Panc1 (cell line): ENCODE measurements around the gene IL18. TPM values are rescaled to one million over a fixed set of nuclear protein-coding genes. Genes with fewer than 3 reads are reported as not detected.

Experiments used
- ATAC-seq: fragments of 200-7000 bp; cut with Tn5 transposase; 2 replicates; pipeline ENCODE4 v1.9.1; 2020; ENCODE audit warnings: mild to moderate bottlenecking, moderate library complexity
- BruUV-seq: library from RNA; stranded (reverse); fragments of 400-500 nt; replicated peaks from 2 replicates; lab custom pipeline; 2021; lab: Mats Ljungman, UMichigan
- CTCF ChIA-PET: fragments of 300-600 bp; sonication (Branson Sonifier 250); formaldehyde crosslinking; loops from one replicate; lab custom pipeline; 2022; ENCODE audit warnings: antibody characterized with exemption; lab: Charles Lee
- POLR2A ChIA-PET: fragments of 300-600 bp; sonication (Branson Sonifier 250); formaldehyde crosslinking; loops from one replicate; lab custom pipeline; 2022; ENCODE audit warnings: antibody characterized with exemption; lab: Charles Lee
- DNase-seq: peaks from one replicate; pipeline ENCODE4 v3.0.0-alpha.2; 2010; ENCODE audit warnings: low read depth, low spot score
- H3K27ac ChIP-seq: 2 replicates; pipeline ENCODE4 v1.5.1; 2011; ENCODE audit warnings: mild to moderate bottlenecking, low read length, inconsistent platforms
- H3K27me3 ChIP-seq: fragments of 200-500 bp; sonication (Bioruptor generic); 2 replicates; pipeline ENCODE4 v1.6.0; 2014; ENCODE audit warnings: low read length, inconsistent platforms; ENCODE audit not compliant: control insufficient read depth, insufficient read depth
- H3K36me3 ChIP-seq: fragments of 200-500 bp; sonication (Bioruptor generic); 2 replicates; pipeline ENCODE4 v1.5.1; 2014; ENCODE audit warnings: inconsistent platforms, mild to moderate bottlenecking, low read length, moderate library complexity; ENCODE audit not compliant: control insufficient read depth, insufficient read depth
- H3K4me1 ChIP-seq: 2 replicates; pipeline ENCODE4 v1.5.1; 2011; ENCODE audit warnings: inconsistent platforms, mild to moderate bottlenecking, low read length, moderate library complexity; ENCODE audit not compliant: control insufficient read depth, insufficient read depth
- H3K4me3 ChIP-seq, 2 experiments: 2 replicates each; pipeline ENCODE4 v1.5.1; 2011 to 2012; ENCODE audit warnings: low read depth in 2 of 2, low read length in 2 of 2, mild to moderate bottlenecking in 2 of 2, inconsistent platforms in 1 of 2, moderate library complexity in 1 of 2
- H3K9me3 ChIP-seq: fragments of 200-500 bp; sonication (Bioruptor generic); 2 replicates; pipeline ENCODE4 v1.5.1; 2014; ENCODE audit warnings: low read depth, mild to moderate bottlenecking, inconsistent platforms, low read length, moderate library complexity; ENCODE audit not compliant: control insufficient read depth, insufficient read depth
- POLR2AphosphoS5 ChIP-seq: IDR thresholded peaks from 2 replicates; pipeline ENCODE4 v1.6.1; 2012; ENCODE audit warnings: mild to moderate bottlenecking, low read depth, low read length, moderate library complexity
- REST ChIP-seq, 2 experiments: IDR thresholded peaks; 2 replicates each; pipeline ENCODE4 v1.6.1; 2011 to 2012; ENCODE audit warnings: low read depth in 2 of 2, control low read depth in 1 of 2, low read length in 1 of 2, mild to moderate bottlenecking in 1 of 2, moderate library complexity in 1 of 2; ENCODE audit not compliant: insufficient read depth in 1 of 2
- SIN3A ChIP-seq: IDR thresholded peaks from 2 replicates; pipeline ENCODE4 v1.6.1; 2012; ENCODE audit warnings: low read depth, mild to moderate bottlenecking, low read length, moderate library complexity, borderline replicate concordance; ENCODE audit not compliant: insufficient read depth
- TCF7L2 ChIP-seq: IDR thresholded peaks from 2 replicates; pipeline ENCODE4 v1.6.1; 2011; ENCODE audit warnings: mild to moderate bottlenecking, low read depth, low read length, inconsistent platforms
- in situ Hi-C: cut with HindIII; loops from 2 replicates; pipeline ENCODE4 v1.10.0; 2016; ENCODE audit warnings: low sequenced_read_pairs, low pct_unique_long_range_greater_than_20kb
- intact Hi-C: fragments of 100-400 bp; cut with micrococcal nuclease; formaldehyde crosslinking; loops from one replicate; pipeline ENCODE4 v1.10.0; 2022; ENCODE audit not compliant: unreplicated experiment
- total RNA-seq: library from RNA; stranded (reverse); gene quantifications from one replicate; pipeline ENCODE4 v1.2.1, GENCODE V29; 2021; ENCODE audit not compliant: unreplicated experiment
- TF ChIP-seq, protein P1 (sequence below): fragments of 450-650 bp; IDR thresholded peaks from 2 replicates; pipeline ENCODE4 v1.5.1; 2017; ENCODE audit warnings: mild to moderate bottlenecking

Gene IL18
- total RNA-seq, 1 experiment from 2014 or later, result 22.5 TPM

DNA sequence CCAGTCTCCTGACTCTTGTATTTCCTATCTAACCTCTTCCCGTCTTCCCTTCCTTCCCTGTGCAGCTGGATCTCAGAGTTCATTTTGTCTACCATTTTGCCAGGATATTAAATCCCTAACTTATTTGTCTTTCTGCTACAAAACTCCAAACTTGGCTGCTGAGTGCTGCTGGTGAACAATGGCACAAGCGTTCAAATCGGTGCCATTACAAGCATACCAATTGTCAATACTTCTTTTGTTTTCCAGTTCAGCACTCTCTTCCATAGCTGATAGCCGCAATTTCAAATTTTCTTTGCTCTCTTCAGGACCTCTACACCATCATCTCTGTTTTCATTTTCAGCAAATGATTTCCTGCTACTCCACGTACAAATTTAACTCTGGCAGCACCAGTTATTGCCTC lies 13.4 kb downstream of the IL18 start:
- DNase-seq, result no peak

DNA sequence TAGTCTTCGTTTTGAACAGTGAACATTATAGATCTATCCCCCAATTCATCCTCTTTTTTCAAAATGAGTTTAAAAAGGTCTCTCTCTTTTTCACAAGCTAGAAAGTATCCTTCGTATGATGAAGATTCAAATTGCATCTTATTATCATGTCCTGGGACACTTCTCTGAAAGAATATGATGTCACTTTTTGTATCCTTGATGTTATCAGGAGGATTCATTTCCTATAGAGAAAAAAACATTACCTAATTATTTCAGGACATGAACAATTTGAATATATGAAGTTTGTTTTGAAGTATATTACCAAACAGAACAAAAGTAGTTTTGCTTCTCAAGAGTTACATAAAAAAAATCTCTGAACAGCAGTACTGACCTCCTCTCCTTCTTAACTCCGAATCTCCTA lies 20.3 kb downstream of the IL18 start:
- ChIA-PET POLR2A (no interaction called here), CTCF (no interaction called here)
- intact Hi-C loops, result no loop called here
- no peaks in the 10 kb centered on the region for H3K27me3 ChIP-seq
- in situ Hi-C loops, result no loop called here
- no peaks in the 10 kb centered on the region for H3K9me3 ChIP-seq
- ATAC-seq, result no peak
- TSS peak; percentile 80 for BruUV-seq
- DNase-seq, result no peak
- TF ChIP-seq, protein P1, sequence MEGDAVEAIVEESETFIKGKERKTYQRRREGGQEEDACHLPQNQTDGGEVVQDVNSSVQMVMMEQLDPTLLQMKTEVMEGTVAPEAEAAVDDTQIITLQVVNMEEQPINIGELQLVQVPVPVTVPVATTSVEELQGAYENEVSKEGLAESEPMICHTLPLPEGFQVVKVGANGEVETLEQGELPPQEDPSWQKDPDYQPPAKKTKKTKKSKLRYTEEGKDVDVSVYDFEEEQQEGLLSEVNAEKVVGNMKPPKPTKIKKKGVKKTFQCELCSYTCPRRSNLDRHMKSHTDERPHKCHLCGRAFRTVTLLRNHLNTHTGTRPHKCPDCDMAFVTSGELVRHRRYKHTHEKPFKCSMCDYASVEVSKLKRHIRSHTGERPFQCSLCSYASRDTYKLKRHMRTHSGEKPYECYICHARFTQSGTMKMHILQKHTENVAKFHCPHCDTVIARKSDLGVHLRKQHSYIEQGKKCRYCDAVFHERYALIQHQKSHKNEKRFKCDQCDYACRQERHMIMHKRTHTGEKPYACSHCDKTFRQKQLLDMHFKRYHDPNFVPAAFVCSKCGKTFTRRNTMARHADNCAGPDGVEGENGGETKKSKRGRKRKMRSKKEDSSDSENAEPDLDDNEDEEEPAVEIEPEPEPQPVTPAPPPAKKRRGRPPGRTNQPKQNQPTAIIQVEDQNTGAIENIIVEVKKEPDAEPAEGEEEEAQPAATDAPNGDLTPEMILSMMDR, result no peak
- TF ChIP-seq TCF7L2 (no peak), POLR2AphosphoS5 (no peak), SIN3A (no peak), REST (IDR thresholded peaks at IDR 0.05; ENCODE audit: insufficient read depth in 1 of 2, low read depth in 2 of 2, low read length in 1 of 2) (no peak)
- H3K4me3 ChIP-seq, result no peak overlapping the region
- H3K36me3 ChIP-seq, result no peaks in the 10 kb centered on the region
- no peak overlapping the region for H3K27ac ChIP-seq
- H3K4me1 ChIP-seq, result no peaks in the 10 kb centered on the region

More for the DNA sequence above, 13.4 kb downstream of the IL18 start:
- TF ChIP-seq TCF7L2 (no peak), SIN3A (no peak), POLR2AphosphoS5 (no peak)
- TF ChIP-seq, protein P1, result no peak
- intact Hi-C loops (no loop called here), in situ Hi-C loops (no loop called here)
- Histone ChIP-seq H3K9me3 (no peaks in the 10 kb centered on the region), H3K36me3 (peaks cover 3% of the 10 kb centered on the region; the same call in 1 of the 2 replicates), H3K27ac (no peak overlapping the region), H3K4me1 (no peaks in the 10 kb centered on the region), H3K4me3 (no peak overlapping the region), H3K27me3 (no peaks in the 10 kb centered on the region)
- no TSS peak for BruUV-seq
- no peak for ATAC-seq
- POLR2A ChIA-PET, result no interaction called here
- CTCF ChIA-PET, result no interaction called here
